Ishikawa (cell line): ENCODE data around the gene NSUN4.

Experiments
- EGR1 ChIP-seq: IDR thresholded peaks from 2 replicates; pipeline ENCODE4 v1.6.1; 2012
- EP300 ChIP-seq: IDR thresholded peaks from 2 replicates; pipeline ENCODE4 v1.6.1; 2012; ENCODE audit warnings: borderline replicate concordance
- FOXM1 ChIP-seq: IDR thresholded peaks from 2 replicates; pipeline ENCODE4 v1.6.1; 2012; ENCODE audit warnings: low read depth, borderline replicate concordance
- RAD21 ChIP-seq: IDR thresholded peaks from 2 replicates; pipeline ENCODE4 v1.6.1; 2012; ENCODE audit warnings: low read depth

DNA sequence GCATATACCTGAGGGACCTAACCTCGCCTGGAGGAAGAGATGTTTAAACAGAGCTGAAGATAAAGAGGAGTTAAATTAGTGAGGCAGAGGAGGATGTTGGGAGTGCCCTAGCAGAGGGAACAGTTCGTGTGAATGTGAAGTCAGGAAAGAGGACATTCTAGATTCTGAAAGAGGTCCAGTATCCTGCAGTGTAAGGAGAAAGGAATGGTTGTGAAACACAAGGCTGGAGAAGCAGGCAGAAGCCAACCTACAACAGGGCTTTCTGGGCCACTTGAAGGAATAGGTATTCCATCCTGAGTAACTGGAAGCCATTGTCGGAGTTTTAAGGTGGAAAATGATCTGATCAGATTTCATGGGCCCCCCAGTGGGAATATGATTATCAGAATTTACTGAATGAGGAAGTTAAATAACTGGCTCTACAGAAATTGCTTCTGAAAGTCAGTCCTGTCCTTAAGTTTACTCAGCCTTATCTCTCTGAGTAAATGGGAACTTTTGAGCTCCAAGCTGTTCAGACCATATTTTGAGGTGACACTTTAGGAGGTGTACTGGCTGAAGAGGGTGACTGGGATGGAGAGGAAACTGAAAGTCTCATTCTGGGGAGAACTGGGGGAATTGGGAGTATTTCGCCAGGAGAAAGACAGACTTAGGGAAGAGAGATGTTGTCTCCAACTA is 29.1 kb downstream of the NSUN4 start:
- no peak for TF ChIP-seq RAD21
- TF ChIP-seq EP300 = no peak
- no peak for TF ChIP-seq EGR1
- no peak for TF ChIP-seq FOXM1
